ENCODE data around the gene BCR.
"Not testable (repeated sequence)": the region's sequence is repeated elsewhere in the genome, so short reads cannot be mapped to it uniquely, and the experiment has no call there.

The BCR gene

GRCh38 chr22:23313791-23314567, 133.7 kb downstream of the BCR start:
- no peaks in the 10 kb centered on the region for H3K9me3 ChIP-seq
- TF ChIP-seq CTCF (IDR thresholded peaks at IDR 0.05; ENCODE audit: low read depth, low read length), result no peak
- DNase-seq, result no peak
- H3K4me3 ChIP-seq (ENCODE audit: low read depth, low read length), result no peak overlapping the region
- no peaks in the 10 kb centered on the region; the same call in 1 of the 2 replicates for H3K36me3 ChIP-seq
- no peaks in the 10 kb centered on the region for H3K27me3 ChIP-seq
- H3K4me1 ChIP-seq, result no peaks in the 10 kb centered on the region

GRCh38 chr22:23315341-23315917, 135.1 kb downstream of the BCR start:
- Histone ChIP-seq H3K4me1 (no peaks in the 10 kb centered on the region), H3K4me3 (ENCODE audit: low read depth, low read length) (no peak overlapping the region), H3K9me3 (no peaks in the 10 kb centered on the region), H3K27me3 (no peaks in the 10 kb centered on the region), H3K36me3 (no peaks in the 10 kb centered on the region; the same call in 1 of the 2 replicates)
- TF ChIP-seq CTCF (IDR thresholded peaks at IDR 0.05; ENCODE audit: low read depth, low read length), result peak; percentile 74
- peak; percentile 80 for DNase-seq

- H3K36me3 ChIP-seq; DNase-seq; H3K4me1 ChIP-seq; H3K27me3 ChIP-seq; H3K4me3 ChIP-seq (ENCODE audit: low read depth, low read length); H3K9me3 ChIP-seq: not testable (repeated sequence)
These were observed 136.3 kb downstream of the BCR start for GRCh38 chr22:23316596-23316995.

- H3K36me3 ChIP-seq; H3K9me3 ChIP-seq; DNase-seq; H3K27me3 ChIP-seq; H3K4me1 ChIP-seq; H3K4me3 ChIP-seq (ENCODE audit: low read depth, low read length): not testable (repeated sequence)
These were observed 138.0 kb downstream of the BCR start for GRCh38 chr22:23318316-23318715.

GRCh38 chr22:23322497-23323080, 142.3 kb downstream of the BCR start:
- H3K36me3 ChIP-seq; H3K27me3 ChIP-seq; H3K4me3 ChIP-seq (ENCODE audit: low read depth, low read length); H3K4me1 ChIP-seq; H3K9me3 ChIP-seq; DNase-seq: not testable (repeated sequence)
- TF ChIP-seq CTCF (IDR thresholded peaks at IDR 0.05; ENCODE audit: low read depth, low read length), result peak; percentile 38

GRCh38 chr22:23323960-23324688, 143.8 kb downstream of the BCR start:
- H3K36me3 ChIP-seq; H3K27me3 ChIP-seq; H3K9me3 ChIP-seq; H3K4me1 ChIP-seq; H3K4me3 ChIP-seq (ENCODE audit: low read depth, low read length); DNase-seq: not testable (repeated sequence)

- Histone ChIP-seq H3K36me3 (no peaks in the 10 kb centered on the region), H3K4me1 (no peaks in the 10 kb centered on the region), H3K9me3 (no peaks in the 10 kb centered on the region), H3K4me3 (ENCODE audit: low read depth, low read length) (no peak overlapping the region), H3K27me3 (no peaks in the 10 kb centered on the region)
- DNase-seq, result no peak
- TF ChIP-seq CTCF (IDR thresholded peaks at IDR 0.05; ENCODE audit: low read depth, low read length), result no peak
These were observed 144.9 kb downstream of the BCR start for GRCh38 chr22:23325183-23325582.

- H3K4me3 ChIP-seq (ENCODE audit: low read depth, low read length); DNase-seq; H3K36me3 ChIP-seq; H3K27me3 ChIP-seq; H3K9me3 ChIP-seq; H3K4me1 ChIP-seq: not testable (repeated sequence)
These were observed 153.5 kb downstream of the BCR start for GRCh38 chr22:23333822-23334221.

GRCh38 chr22:23337672-23338071, 157.4 kb downstream of the BCR start:
- DNase-seq; H3K4me1 ChIP-seq; H3K27me3 ChIP-seq; H3K9me3 ChIP-seq; H3K36me3 ChIP-seq; H3K4me3 ChIP-seq (ENCODE audit: low read depth, low read length): not testable (repeated sequence)

- H3K27me3 ChIP-seq; H3K36me3 ChIP-seq; H3K9me3 ChIP-seq; H3K4me3 ChIP-seq (ENCODE audit: low read depth, low read length); H3K4me1 ChIP-seq; DNase-seq: not testable (repeated sequence)
These were observed 161.8 kb downstream of the BCR start for GRCh38 chr22:23341942-23342695.

All from BE2C (cell line).